Fibroblast of pulmonary artery (primary cell): Measurements from ENCODE around the gene TMEM175.

Experiments
- DNase-seq: peaks from one replicate; pipeline ENCODE4 v3.0.0-alpha.2; 2010; ENCODE audit warnings: low read depth
- H3K4me3 ChIP-seq: replicated peaks from 2 replicates; pipeline ENCODE4 v1.5.1; 2011; ENCODE audit warnings: low read depth, mild to moderate bottlenecking, control low read depth, low read length, moderate library complexity
- CTCF ChIP-seq: IDR thresholded peaks from 2 replicates; pipeline ENCODE4 v1.5.1; 2011; ENCODE audit warnings: mild to moderate bottlenecking, control low read depth, low read length, inconsistent platforms; ENCODE audit errors: missing control alignments

TMEM175 gene

GRCh38 chr4:1002631-1003251 lies 70.5 kb downstream of the TMEM175 start:
- no peak for DNase-seq
- TF ChIP-seq CTCF, result no peak
- H3K4me3 ChIP-seq, result no peak overlapping the region

GRCh38 chr4:1003271-1004070 lies 71.2 kb downstream of the TMEM175 start:
- no peak for TF ChIP-seq CTCF
- no peak overlapping the region for H3K4me3 ChIP-seq
- no peak for DNase-seq

- TF ChIP-seq CTCF, result no peak
- DNase-seq, result no peak
- no peak overlapping the region for H3K4me3 ChIP-seq
Measured at GRCh38 chr4:1004071-1004418, 71.8 kb downstream of the TMEM175 start.

GRCh38 chr4:1004557-1005485 lies 72.6 kb downstream of the TMEM175 start:
- H3K4me3 ChIP-seq, result no peak overlapping the region
- no peak for TF ChIP-seq CTCF
- no peak for DNase-seq

GRCh38 chr4:1006856-1007255 lies 74.6 kb downstream of the TMEM175 start:
- no peak for DNase-seq
- TF ChIP-seq CTCF, result no peak
- H3K4me3 ChIP-seq, result no peak overlapping the region
